Eye (tissue), 1 donor: ENCODE results near the gene MICU1.
"Not testable (repeated sequence)": the region's sequence is repeated elsewhere in the genome, so short reads cannot be mapped to it uniquely, and the experiment has no call there.

Experiments
- DNase-seq: peaks from one replicate; pipeline ENCODE4 v3.0.0-alpha.2; 2015

Gene MICU1

GRCh38 chr10:72552857-72553256 lies 73.0 kb downstream of the MICU1 start:
- DNase-seq = peak; percentile 15

- no peak for DNase-seq
Observed at GRCh38 chr10:72550239-72550638, 75.6 kb downstream of the MICU1 start.

- DNase-seq = no peak
Observed at GRCh38 chr10:72545546-72545945, 80.3 kb downstream of the MICU1 start.

- not testable (repeated sequence) for DNase-seq
Observed at GRCh38 chr10:72543855-72544254, 82.0 kb downstream of the MICU1 start.

- DNase-seq = no peak
Observed at GRCh38 chr10:72542396-72542815, 83.5 kb downstream of the MICU1 start.

GRCh38 chr10:72541337-72541736 lies 84.5 kb downstream of the MICU1 start:
- DNase-seq = no peak

GRCh38 chr10:72540193-72540807 lies 85.6 kb downstream of the MICU1 start:
- no peak for DNase-seq

- DNase-seq = no peak
Observed at GRCh38 chr10:72539137-72539536, 86.7 kb downstream of the MICU1 start.

GRCh38 chr10:72525689-72526088 lies 100.2 kb downstream of the MICU1 start:
- no peak for DNase-seq

GRCh38 chr10:72525277-72525676 lies 100.6 kb downstream of the MICU1 start:
- DNase-seq = peak; percentile 48

- DNase-seq = peak; percentile 21
Observed at GRCh38 chr10:72524489-72524888, 101.4 kb downstream of the MICU1 start.

GRCh38 chr10:72523932-72524396 lies 101.9 kb downstream of the MICU1 start:
- DNase-seq = no peak

GRCh38 chr10:72523062-72523461 lies 102.8 kb downstream of the MICU1 start:
- DNase-seq = no peak

- no peak for DNase-seq
Observed at GRCh38 chr10:72517244-72517643, 108.6 kb downstream of the MICU1 start.

- DNase-seq = no peak
Observed at GRCh38 chr10:72515455-72515854, 110.4 kb downstream of the MICU1 start.

- DNase-seq = no peak
Observed at GRCh38 chr10:72513910-72514309, 112.0 kb downstream of the MICU1 start.

- no peak for DNase-seq
Observed at GRCh38 chr10:72511459-72511858, 114.4 kb downstream of the MICU1 start.

- DNase-seq = no peak
Observed at GRCh38 chr10:72509941-72510340, 115.9 kb downstream of the MICU1 start.

GRCh38 chr10:72509206-72509799 lies 116.6 kb downstream of the MICU1 start:
- DNase-seq = no peak

- no peak for DNase-seq
Observed at GRCh38 chr10:72508033-72508432, 117.8 kb downstream of the MICU1 start.

GRCh38 chr10:72506474-72506873 lies 119.4 kb downstream of the MICU1 start:
- no peak for DNase-seq

GRCh38 chr10:72505435-72505834 lies 120.4 kb downstream of the MICU1 start:
- no peak for DNase-seq

GRCh38 chr10:72503694-72504438 lies 122.0 kb downstream of the MICU1 start:
- DNase-seq = no peak

- DNase-seq = no peak
Observed at GRCh38 chr10:72503241-72503640, 122.6 kb downstream of the MICU1 start.
